ENCODE measurements around the gene FLAD1.
A peak's percentile ranks its signal among the peaks of the same experiment; 100 is the strongest.
"Not testable (repeated sequence)": the region's sequence is repeated elsewhere in the genome, so short reads cannot be mapped to it uniquely, and the experiment has no call there.

The FLAD1 gene

GRCh38 chr1:154967331-154967950, 15.7 kb upstream of the FLAD1 start:
- DNase-seq (ENCODE audit: low read depth in 2 of 2): no peak

- no peak for DNase-seq (ENCODE audit: low read depth in 2 of 2)
These were observed 14.4 kb upstream of the FLAD1 start for GRCh38 chr1:154968731-154969130.

GRCh38 chr1:154969246-154969645, 13.9 kb upstream of the FLAD1 start:
- no peak for DNase-seq (ENCODE audit: low read depth in 2 of 2)

GRCh38 chr1:154969860-154970452, 13.2 kb upstream of the FLAD1 start:
- DNase-seq (ENCODE audit: low read depth in 2 of 2): no peak

- peak in 1 of 2 donors; percentile 38 for DNase-seq (ENCODE audit: low read depth in 2 of 2)
These were observed 12.4 kb upstream of the FLAD1 start, which contains the start of gene SHC1 for GRCh38 chr1:154970631-154971340. Gene SHC1, minus strand, starts transcription at chr1:154970747. Its CDS starts 221 bp downstream, at chr1:154970526.

- no peak for DNase-seq (ENCODE audit: low read depth in 2 of 2)
These were observed 11.7 kb upstream of the FLAD1 start for GRCh38 chr1:154971341-154971998.

GRCh38 chr1:154972213-154972516, 11.0 kb upstream of the FLAD1 start:
- no peak for DNase-seq (ENCODE audit: low read depth in 2 of 2)

- DNase-seq (ENCODE audit: low read depth in 2 of 2): no peak
These were observed 10.4 kb upstream of the FLAD1 start for GRCh38 chr1:154972517-154973343.

GRCh38 chr1:154973344-154974101, 9.6 kb upstream of the FLAD1 start:
- DNase-seq (ENCODE audit: low read depth in 2 of 2): peak; percentile 89 to 97

- peak; percentile 90 to 92 for DNase-seq (ENCODE audit: low read depth in 2 of 2)
These were observed 8.9 kb upstream of the FLAD1 start, which contains the start of gene CKS1B for GRCh38 chr1:154974102-154974807. Gene CKS1B, plus strand, starts transcription at chr1:154974681. Its CDS starts 65 bp downstream, at chr1:154974746.

GRCh38 chr1:154974808-154975408, 8.2 kb upstream of the FLAD1 start:
- peak; percentile 83 to 94 for DNase-seq (ENCODE audit: low read depth in 2 of 2)

- DNase-seq (ENCODE audit: low read depth in 2 of 2): no peak
These were observed 7.6 kb upstream of the FLAD1 start for GRCh38 chr1:154975409-154976059.

- DNase-seq (ENCODE audit: low read depth in 2 of 2): not testable (repeated sequence)
These were observed 5.4 kb upstream of the FLAD1 start for GRCh38 chr1:154977762-154978161.

GRCh38 chr1:154978360-154978759, 4.8 kb upstream of the FLAD1 start:
- no peak for DNase-seq (ENCODE audit: low read depth in 2 of 2)

- no peak for DNase-seq (ENCODE audit: low read depth in 2 of 2)
These were observed 803 bp upstream of the FLAD1 start for GRCh38 chr1:154982341-154982740.

- DNase-seq (ENCODE audit: low read depth in 2 of 2): no peak
These were observed 777 bp downstream of the FLAD1 start for GRCh38 chr1:154983776-154984466.

- DNase-seq (ENCODE audit: low read depth in 2 of 2): not testable (repeated sequence)
These were observed 3.6 kb downstream of the FLAD1 start for GRCh38 chr1:154986736-154987135.

- no peak for DNase-seq (ENCODE audit: low read depth in 2 of 2)
These were observed 4.2 kb downstream of the FLAD1 start for GRCh38 chr1:154987326-154987725.

All from activated CD4-positive, alpha-beta T cell treated with anti-CD3 and anti-CD28 coated beads for 24 hours (primary cell).